K562 (cell line): ENCODE results near the gene IGF2BP3. TPM values are rescaled to one million over a fixed set of nuclear protein-coding genes. Genes with fewer than 3 reads are reported as not detected.
A peak's percentile ranks its signal among the peaks of the same experiment; 100 is the strongest.

Experiments used
- ATAC-seq: fragments of 200-7000 bp; cut with Tn5 transposase; 3 replicates; pipeline ENCODE4 v1.9.1; 2020; ENCODE audit warnings: moderate library complexity
- Bru-seq: library from RNA; stranded (reverse); fragments of 400-500 nt; gene quantifications from one replicate; lab custom pipeline; 2021; lab: Mats Ljungman, UMichigan
- BruChase-seq, 2 experiments: library from RNA; stranded (reverse); fragments of 400-500 nt; gene quantifications; one replicate each; lab custom pipeline; 2021; lab: Mats Ljungman, UMichigan
- BruUV-seq: library from RNA; stranded (reverse); fragments of 400-500 nt; replicated peaks from 2 replicates; lab custom pipeline; 2021; lab: Mats Ljungman, UMichigan
- CTCF ChIA-PET: fragments of 300-600 bp; formaldehyde crosslinking; extraction: SDS; loops from one replicate; lab custom pipeline; 2021; ENCODE audit warnings: low intra/inter-chr PET ratio; lab: Yijun Ruan, JAX
- POLR2A ChIA-PET: fragments of 300-600, 350-650 bp; sonication (Branson Sonifier 250); formaldehyde crosslinking; extraction: SDS; loops from one replicate; lab custom pipeline; 2021; ENCODE audit warnings: antibody characterized with exemption, inconsistent platforms; lab: Yijun Ruan, JAX
- DNase-seq, 4 experiments: peaks; one replicate each; pipeline versions ENCODE4 v3.0.0 to v3.0.0-alpha.2; 2011 to 2018; ENCODE audit warnings: low spot score in 3 of 4, mixed read lengths in 3 of 4; ENCODE audit errors: extremely low read depth in 1 of 4
- FAIRE-seq: peaks from 2 replicates; lab custom pipeline; 2011; peaks lifted over from hg19 to GRCh38; lab: Jason Lieb, UNC
- H2AFZ ChIP-seq: 2 replicates; pipeline ENCODE4 v1.6.0; 2011; ENCODE audit warnings: low read depth, low read length, control low read depth, inconsistent platforms
- H3K27ac ChIP-seq: fragments of 200-600 bp; 3 replicates; pipeline ENCODE4 v1.8.0; 2011; ENCODE audit warnings: low read depth, mild to moderate bottlenecking, control low read depth, inconsistent platforms, low read length, moderate library complexity, mixed read lengths; ENCODE audit errors: extremely low read depth
- H3K27me3 ChIP-seq, 2 experiments: fragments of 300-600 bp in 1 of 2; 2 replicates in 1 of 2; 3 replicates in 1 of 2; pipeline versions ENCODE4 v1.6.0 to v1.8.0; 2011; ENCODE audit warnings: inconsistent platforms in 2 of 2, low read length in 2 of 2, mild to moderate bottlenecking in 1 of 2, mixed read lengths in 1 of 2, moderate library complexity in 1 of 2; ENCODE audit not compliant: control insufficient read depth in 2 of 2, insufficient read depth in 2 of 2
- H3K36me3 ChIP-seq: fragments of 300-600 bp; 3 replicates; pipeline ENCODE4 v1.8.0; 2011; ENCODE audit warnings: mild to moderate bottlenecking, low read length, inconsistent platforms; ENCODE audit not compliant: control insufficient read depth, insufficient read depth
- H3K4me1 ChIP-seq, 2 experiments: fragments of 200-600 bp in 1 of 2; replicated peaks in 1 of 2; 2 replicates in 1 of 2; 3 replicates in 1 of 2; pipeline versions ENCODE4 v1.5.1 to v1.8.0; 2011; ENCODE audit warnings: inconsistent platforms in 2 of 2, low read length in 2 of 2, mild to moderate bottlenecking in 1 of 2, mixed read lengths in 1 of 2, moderate library complexity in 1 of 2; ENCODE audit not compliant: control insufficient read depth in 2 of 2, insufficient read depth in 2 of 2
- H3K4me2 ChIP-seq: 2 replicates; pipeline ENCODE4 v1.6.1; 2011; ENCODE audit warnings: low read length, control low read depth, inconsistent platforms, mixed read lengths; ENCODE audit not compliant: insufficient read depth
- H3K4me3 ChIP-seq: fragments of 200-600 bp; sonication (generic), shearing (Covaris generic); 2 replicates; pipeline ENCODE4 v1.5.1; 2016; ENCODE audit warnings: control low read depth, inconsistent platforms
- H3K79me2 ChIP-seq: fragments of 200-600 bp; 3 replicates; pipeline ENCODE4 v1.8.0; 2011; ENCODE audit warnings: low read length, inconsistent platforms; ENCODE audit not compliant: control insufficient read depth, insufficient read depth
- H3K9ac ChIP-seq, 2 experiments: 2 replicates each; pipeline versions ENCODE4 v1.6.0 to v1.6.1; 2011; ENCODE audit warnings: low read depth in 2 of 2, low read length in 2 of 2, control low read depth in 1 of 2, inconsistent platforms in 1 of 2, mild to moderate bottlenecking in 1 of 2, mixed read lengths in 1 of 2; ENCODE audit not compliant: insufficient read depth in 1 of 2
- H3K9me1 ChIP-seq: one replicate; pipeline ENCODE4 v1.6.0; 2011; ENCODE audit warnings: inconsistent platforms, mild to moderate bottlenecking, low read length, moderate library complexity; ENCODE audit not compliant: control insufficient read depth, insufficient read depth
- H3K9me3 ChIP-seq: replicated peaks from 2 replicates; pipeline ENCODE4 v1.5.1; 2011; ENCODE audit warnings: low read depth, low read length, inconsistent platforms; ENCODE audit not compliant: control insufficient read depth, insufficient read depth
- H4K20me1 ChIP-seq: replicated peaks from 2 replicates; pipeline ENCODE4 v1.6.1; 2011; ENCODE audit warnings: low read length, inconsistent platforms, mixed read lengths; ENCODE audit not compliant: control insufficient read depth, insufficient read depth
- CCNT2 ChIP-seq: IDR thresholded peaks from 2 replicates; pipeline ENCODE4 v1.6.1; 2011; ENCODE audit warnings: borderline replicate concordance, low read depth, mild to moderate bottlenecking, moderate library complexity, mixed read lengths, low read length; ENCODE audit not compliant: insufficient read length; ENCODE audit errors: extremely low read depth
- MECOM ChIP-seq: fragments of 250-450 bp; sonication (Bioruptor Pico); IDR thresholded peaks from 2 replicates; pipeline ENCODE4 v1.8.0; 2022; ENCODE audit warnings: inconsistent platforms
- SREBF2 ChIP-seq: sonication (generic); formaldehyde crosslinking; IDR thresholded peaks from 2 replicates; pipeline ENCODE4 v1.4.0; 2020; ENCODE audit warnings: mild to moderate bottlenecking, missing genetic modification reagents
- ZNF165 ChIP-seq: fragments of 250-450 bp; sonication (Bioruptor Pico); IDR thresholded peaks from 2 replicates; pipeline ENCODE4 v1.4.0; 2020; ENCODE audit warnings: borderline replicate concordance
- ZNF263 ChIP-seq: sonication (generic); formaldehyde crosslinking; IDR thresholded peaks from 2 replicates; pipeline ENCODE4 v1.8.0; 2022; ENCODE audit warnings: mild to moderate bottlenecking, missing genetic modification reagents, borderline replicate concordance
- ZSCAN29 ChIP-seq: fragments of 450-650 bp; IDR thresholded peaks from 2 replicates; pipeline ENCODE4 v1.6.1; 2017
- WGBS: fragments of 100-300 bp; shearing (Covaris generic); methylation state at CpG from one replicate; pipeline ENCODE4 v1.1.6; 2016; ENCODE audit warnings: low coverage, mixed read lengths; ENCODE audit not compliant: insufficient coverage; ENCODE audit errors: missing lambda C conversion rate; 5-methylcytosine and 5-hydroxymethylcytosine counted together
- in situ Hi-C: fragments of 300-500 bp; cut with MboI; formaldehyde crosslinking; loops from 4 replicates; pipeline ENCODE4 v1.15.0; 2018; ENCODE audit warnings: inconsistent platforms, mixed read lengths
- intact Hi-C: fragments of 100-400 bp; cut with micrococcal nuclease; formaldehyde crosslinking; loops from 2 replicates; pipeline ENCODE4 v1.14.2; 2022
- long read RNA-seq, 3 experiments: library from polyadenylated mRNA in 2 of 3; library from RNA in 1 of 3; unstranded in 2 of 3; stranded (forward) in 1 of 3; transcript quantifications; one replicate each; pipeline ENCODE4 v2.0.0, GENCODE V29; 2019 to 2022
- polyA minus RNA-seq, 3 experiments: library from RNA; depleted of rRNA, polyadenylated mRNA; stranded (reverse); fragments of >200 nt; gene quantifications; 2 replicates each; pipeline ENCODE4 v1.2.3, GENCODE V29; 2011
- polyA plus RNA-seq, 8 experiments: library from polyadenylated mRNA; depleted of rRNA in 4 of 8; stranded (reverse) in 5 of 8; unstranded in 3 of 8; fragments of >200 nt; fragmentation: Nextera tagmentation in 2 of 8; fragmentation: Illumina TruSeq in 1 of 8; extraction: Ambion mirVana in 2 of 8; extraction: Trizol in 1 of 8; gene quantifications; 2 replicates each; pipeline versions ENCODE4 v1.2.1 to v1.2.3, GENCODE V29; 2011 to 2014; ENCODE audit warnings: inconsistent platforms in 1 of 8, missing spikeins in 1 of 8
- total RNA-seq, 7 experiments: library from RNA; depleted of rRNA in 6 of 7; stranded (reverse); fragments of >200 nt in 6 of 7; fragmentation: Illumina TruSeq in 2 of 7; extraction: Trizol in 2 of 7; gene quantifications; 2 replicates each; pipeline versions ENCODE4 v1.2.1 to v1.2.3, GENCODE V29; 2011 to 2021; ENCODE audit warnings: low replicate concordance in 1 of 7
- TF ChIP-seq, protein P1 (sequence below): IDR thresholded peaks from 2 replicates; pipeline ENCODE4 v1.6.1; 2016; ENCODE audit warnings: missing genetic modification characterization, missing compliant biosample characterization
- TF ChIP-seq, protein P2 (sequence below): fragments of 450-650 bp; IDR thresholded peaks from 2 replicates; pipeline ENCODE4 v1.7.0; 2016; ENCODE audit warnings: borderline replicate concordance
- TF ChIP-seq, protein P3 (sequence below): fragments of 450-650 bp; formaldehyde crosslinking; IDR thresholded peaks from 2 replicates; pipeline ENCODE4 v1.4.0; 2022; ENCODE audit warnings: missing genetic modification characterization

Gene IGF2BP3
- 95.3 and 272 TPM in 2 replicates for total RNA-seq (2011; cell fraction: chromatin; rRNA removed; ENCODE audit: low replicate concordance)
- total RNA-seq (2011; cell fraction: nucleolus; rRNA removed) = 53.0 and 62.1 TPM in 2 replicates
- 111 and 181 TPM in 2 replicates for total RNA-seq (2011; cell fraction: nucleoplasm; rRNA removed)
- total RNA-seq (2014; rRNA removed) (46.0 and 49.5 TPM in 2 replicates), total RNA-seq (2014; rRNA removed; fragmentation: Illumina TruSeq; extraction: Trizol) (79.0 and 82.8 TPM in 2 replicates), total RNA-seq (2015; rRNA removed; fragmentation: Illumina TruSeq; extraction: Trizol) (62.9 and 71.4 TPM in 2 replicates), total RNA-seq (2021) (61.2 and 62.9 TPM in 2 replicates), polyA plus RNA-seq (2011; rRNA removed) (53.2 and 61.4 TPM in 2 replicates), polyA plus RNA-seq (2014; fragmentation: Illumina TruSeq; extraction: Trizol) (67.9 and 88.1 TPM in 2 replicates), polyA plus RNA-seq (2014; fragmentation: Nextera tagmentation; extraction: Ambion mirVana) (1 to 10 TPM; 8.4 to 8.5 TPM), polyA plus RNA-seq (2014; rRNA removed) (45.3 and 55.8 TPM in 2 replicates), polyA minus RNA-seq (2011; rRNA and poly(A)+ RNA removed) (92.7 and 97.6 TPM in 2 replicates), Bru-seq, nascent RNA (percentile 89 among the genes with signal in this experiment), BruChase-seq, experiment 1, labeled RNA remaining after a 2-hour chase (percentile 93 among the genes with signal in this experiment), BruChase-seq, experiment 2, labeled RNA remaining after a 6-hour chase (percentile 92 among the genes with signal in this experiment)
- polyA plus RNA-seq (2011; cell fraction: cytosol; rRNA removed) = 34.6 and 39.6 TPM in 2 replicates
- 46.4 and 48.8 TPM in 2 replicates for polyA plus RNA-seq (2011; cell fraction: nucleus; rRNA removed)
- 38.8 and 43.7 TPM in 2 replicates for polyA plus RNA-seq (2012)
- polyA minus RNA-seq (2011; cell fraction: cytosol; rRNA and poly(A)+ RNA removed) = 46.0 and 65.1 TPM in 2 replicates
- 38.0 and 61.4 TPM in 2 replicates for polyA minus RNA-seq (2011; cell fraction: nucleus; rRNA and poly(A)+ RNA removed)
- long read RNA-seq, experiment 1, full-length matches to known transcripts = 20 of 64 reads
- long read RNA-seq, experiment 1, partial matches to known transcripts = 13 of 64 reads
- long read RNA-seq, experiment 1, other reads (novel, unspliced or antisense) = 31 of 64 reads
- long read RNA-seq, experiment 2, partial matches to known transcripts = 0 of 33 reads
- long read RNA-seq, experiment 2, other reads (novel, unspliced or antisense) = 33 of 33 reads
- long read RNA-seq, experiment 3, full-length matches to known transcripts = 8 of 33 reads
- long read RNA-seq, experiment 3, partial matches to known transcripts = 18 of 33 reads
- long read RNA-seq, experiment 3, other reads (novel, unspliced or antisense) = 7 of 33 reads

DNA sequence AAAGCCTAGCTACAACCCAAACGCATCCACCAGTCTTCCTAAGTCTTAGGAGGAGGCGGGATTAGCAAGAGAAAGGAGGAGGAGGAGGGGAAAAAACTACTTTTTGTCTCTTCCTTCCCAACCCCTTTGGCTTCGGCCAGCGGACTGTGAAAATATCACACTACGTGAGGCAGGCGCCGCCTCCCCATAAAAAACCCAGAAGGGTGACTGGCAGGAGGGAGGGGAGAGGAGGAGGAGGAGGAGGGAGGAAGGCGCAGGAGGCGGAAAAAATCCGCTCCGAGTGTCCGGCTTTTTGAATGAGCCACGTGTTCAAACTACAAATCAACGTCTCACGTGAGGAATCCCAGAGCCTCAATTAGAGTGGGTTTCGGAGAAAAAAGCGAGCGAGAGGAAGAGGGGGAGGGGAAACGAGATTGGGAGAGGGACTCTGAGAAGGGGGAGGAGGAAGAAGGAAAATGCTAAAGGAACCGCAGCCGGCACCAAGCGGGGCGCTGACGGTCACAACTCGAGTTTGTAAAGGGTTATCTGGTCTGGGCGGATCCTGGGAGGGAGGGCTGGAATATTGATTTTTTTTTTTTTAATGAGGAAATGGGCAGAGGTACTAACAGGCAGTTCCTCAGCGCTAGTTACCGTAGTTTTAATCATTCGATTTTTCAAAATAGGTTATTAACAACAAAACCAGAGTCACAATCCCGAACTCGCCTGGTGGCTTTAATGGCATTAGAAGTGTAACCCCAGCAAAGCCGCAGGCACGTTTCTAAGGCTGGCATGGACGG, at the start of gene IGF2BP3:
Gene IGF2BP3 (minus strand): TSS at position 162 of the 776 bp plus-strand sequence. CDS start 381 bp downstream, outside the sequence.
- Histone ChIP-seq H3K79me2 (peaks cover 83% of the 10 kb centered on the region), H3K9me3 (no peaks in the 10 kb centered on the region), H3K27me3 (no peaks in the 10 kb centered on the region), H3K9ac (peak within 1 kb of the TSS; percentile 94 to 98), H3K27ac (peak within 1 kb of the TSS; percentile 93), H2AFZ (peak within 1 kb of the TSS; percentile 61), H3K4me3 (peak within 1 kb of the TSS; percentile 66), H3K4me2 (peak within 1 kb of the TSS; percentile 92), H4K20me1 (no peaks in the 10 kb centered on the region; the same call in 1 of the 2 replicates), H3K36me3 (peaks cover 9% of the 10 kb centered on the region), H3K4me1 (peaks cover 3 to 33% of the 10 kb centered on the region in 2 experiments; a peak in 4 of 5 replicates), H3K9me1 (no peaks in the 10 kb centered on the region)
- POLR2A ChIA-PET = interaction anchor here (1.4 kb wide), 2 partner anchors 12 to 172 kb away, joined by 3 to 4 read pairs; partner anchors contain the start of gene MALSU1
- peak; percentile 9 for ATAC-seq
- in situ Hi-C loops = no loop called here
- peak; percentile 95 for FAIRE-seq
- no TSS peak for BruUV-seq
- peak; percentile 62 to 97 (median 73) for DNase-seq
- CTCF ChIA-PET = interaction anchor here (1.0 kb wide), 1 partner anchor 60 kb away, joined by 3 read pairs; no protein-coding TSS in a partner anchor
- intact Hi-C loops = loop anchor here (1.0 to 5.0 kb wide), 4 partner anchors 62 to 768 kb away; partner anchors contain the start of gene MALSU1
- WGBS = under 1% methylated on average over 34 of the region's 34 CpGs
- TF ChIP-seq SREBF2 (CRISPR knock-in tag) = no peak
- TF ChIP-seq, protein P1, sequence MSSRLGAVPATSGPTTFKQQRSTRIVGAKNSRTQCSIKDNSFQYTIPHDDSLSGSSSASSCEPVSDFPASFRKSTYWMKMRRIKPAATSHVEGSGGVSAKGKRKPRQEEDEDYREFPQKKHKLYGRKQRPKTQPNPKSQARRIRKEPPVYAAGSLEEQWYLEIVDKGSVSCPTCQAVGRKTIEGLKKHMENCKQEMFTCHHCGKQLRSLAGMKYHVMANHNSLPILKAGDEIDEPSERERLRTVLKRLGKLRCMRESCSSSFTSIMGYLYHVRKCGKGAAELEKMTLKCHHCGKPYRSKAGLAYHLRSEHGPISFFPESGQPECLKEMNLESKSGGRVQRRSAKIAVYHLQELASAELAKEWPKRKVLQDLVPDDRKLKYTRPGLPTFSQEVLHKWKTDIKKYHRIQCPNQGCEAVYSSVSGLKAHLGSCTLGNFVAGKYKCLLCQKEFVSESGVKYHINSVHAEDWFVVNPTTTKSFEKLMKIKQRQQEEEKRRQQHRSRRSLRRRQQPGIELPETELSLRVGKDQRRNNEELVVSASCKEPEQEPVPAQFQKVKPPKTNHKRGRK = no peak
- TF ChIP-seq MECOM = no peak; the same call in 1 of the 2 replicates
- peak; percentile 97 for TF ChIP-seq ZNF263
- peak; percentile 96 for TF ChIP-seq ZSCAN29
- TF ChIP-seq ZNF165 (CRISPR knock-in tag) = no peak
- TF ChIP-seq, protein P2, sequence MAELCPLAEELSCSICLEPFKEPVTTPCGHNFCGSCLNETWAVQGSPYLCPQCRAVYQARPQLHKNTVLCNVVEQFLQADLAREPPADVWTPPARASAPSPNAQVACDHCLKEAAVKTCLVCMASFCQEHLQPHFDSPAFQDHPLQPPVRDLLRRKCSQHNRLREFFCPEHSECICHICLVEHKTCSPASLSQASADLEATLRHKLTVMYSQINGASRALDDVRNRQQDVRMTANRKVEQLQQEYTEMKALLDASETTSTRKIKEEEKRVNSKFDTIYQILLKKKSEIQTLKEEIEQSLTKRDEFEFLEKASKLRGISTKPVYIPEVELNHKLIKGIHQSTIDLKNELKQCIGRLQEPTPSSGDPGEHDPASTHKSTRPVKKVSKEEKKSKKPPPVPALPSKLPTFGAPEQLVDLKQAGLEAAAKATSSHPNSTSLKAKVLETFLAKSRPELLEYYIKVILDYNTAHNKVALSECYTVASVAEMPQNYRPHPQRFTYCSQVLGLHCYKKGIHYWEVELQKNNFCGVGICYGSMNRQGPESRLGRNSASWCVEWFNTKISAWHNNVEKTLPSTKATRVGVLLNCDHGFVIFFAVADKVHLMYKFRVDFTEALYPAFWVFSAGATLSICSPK = 0 out of 2 replicates have a peak, but pooled peaks have one; percentile 35
- TF ChIP-seq, protein P3, sequence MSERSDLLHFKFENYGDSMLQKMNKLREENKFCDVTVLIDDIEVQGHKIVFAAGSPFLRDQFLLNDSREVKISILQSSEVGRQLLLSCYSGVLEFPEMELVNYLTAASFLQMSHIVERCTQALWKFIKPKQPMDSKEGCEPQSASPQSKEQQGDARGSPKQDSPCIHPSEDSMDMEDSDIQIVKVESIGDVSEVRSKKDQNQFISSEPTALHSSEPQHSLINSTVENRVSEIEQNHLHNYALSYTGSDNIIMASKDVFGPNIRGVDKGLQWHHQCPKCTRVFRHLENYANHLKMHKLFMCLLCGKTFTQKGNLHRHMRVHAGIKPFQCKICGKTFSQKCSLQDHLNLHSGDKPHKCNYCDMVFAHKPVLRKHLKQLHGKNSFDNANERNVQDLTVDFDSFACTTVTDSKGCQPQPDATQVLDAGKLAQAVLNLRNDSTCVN (CRISPR knock-in tag) = no peak
- TF ChIP-seq CCNT2 = peak; percentile 6
